DND-41 (cell line): ENCODE measurements around the gene NECTIN1.

Experiments
- CTCF ChIP-seq: IDR thresholded peaks from 2 replicates; pipeline ENCODE4 v1.5.1; 2012; ENCODE audit warnings: borderline replicate concordance, low read length, moderate library complexity, mild to moderate bottlenecking; ENCODE audit not compliant: poor library complexity, severe bottlenecking; ENCODE audit errors: extremely low read depth
- EZH2 ChIP-seq: IDR thresholded peaks from 3 replicates; pipeline ENCODE4 v1.6.1; 2012; ENCODE audit warnings: borderline replicate concordance, low read depth, mild to moderate bottlenecking, moderate library complexity, low read length, inconsistent platforms; ENCODE audit not compliant: severe bottlenecking

DNA sequence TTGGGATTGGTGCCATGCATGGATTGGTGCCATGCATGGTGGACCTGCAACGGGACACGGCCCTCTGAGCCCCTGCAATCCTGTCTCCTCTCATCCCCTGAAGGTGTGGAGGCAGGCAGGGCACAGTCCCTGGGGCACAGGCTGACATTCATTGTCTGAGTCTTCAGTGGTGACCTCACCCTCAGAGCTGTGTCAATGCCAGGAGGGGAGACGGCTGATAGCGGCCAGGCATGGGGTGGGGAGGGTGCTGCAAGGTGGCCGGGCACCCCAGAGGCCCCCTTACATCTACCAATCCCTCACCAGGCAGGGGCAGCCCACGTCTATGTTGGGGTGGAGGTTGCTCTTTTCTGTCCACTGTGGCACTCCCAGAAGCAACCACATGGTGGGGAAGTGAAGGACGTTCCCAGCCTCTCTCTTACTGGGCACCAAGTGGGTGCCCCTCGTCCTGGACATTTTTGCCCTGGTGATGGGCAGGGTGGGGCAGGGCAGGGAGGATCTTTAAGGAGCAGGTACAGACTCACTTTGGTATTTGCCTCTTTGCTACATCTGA lies 47.6 kb downstream of the NECTIN1 start:
- TF ChIP-seq CTCF (no peak), EZH2 (no peak)
